Stimulated activated CD4-positive, alpha-beta T cell treated with anti-CD3 and anti-CD28 coated beads, Interleukin-12 subunit alpha, Interleukin-12 subunit beta, amount 100 ng/mL, for 4 hours (primary cell): ENCODE data around the gene PIKFYVE.
"Not testable (repeated sequence)": the region's sequence is repeated elsewhere in the genome, so short reads cannot be mapped to it uniquely, and the experiment has no call there.

Experiments used
- DNase-seq: peaks from one replicate; pipeline ENCODE4 v3.0.0-alpha.2; 2020

PIKFYVE gene

GRCh38 chr2:208311321-208311720 lies 45.3 kb downstream of the PIKFYVE start:
- no peak for DNase-seq

- no peak for DNase-seq
Measured at GRCh38 chr2:208311954-208312353, 45.9 kb downstream of the PIKFYVE start.

GRCh38 chr2:208315081-208315788 lies 49.2 kb downstream of the PIKFYVE start:
- no peak for DNase-seq

- DNase-seq: no peak
Measured at GRCh38 chr2:208318127-208318526, 52.1 kb downstream of the PIKFYVE start.

- DNase-seq: no peak
Measured at GRCh38 chr2:208319391-208319790, 53.3 kb downstream of the PIKFYVE start.

- no peak for DNase-seq
Measured at GRCh38 chr2:208320686-208321085, 54.6 kb downstream of the PIKFYVE start.

- no peak for DNase-seq
Measured at GRCh38 chr2:208326016-208326415, 60.0 kb downstream of the PIKFYVE start.

- no peak for DNase-seq
Measured at GRCh38 chr2:208329485-208329884, 63.4 kb downstream of the PIKFYVE start.

GRCh38 chr2:208334230-208334629 lies 68.2 kb downstream of the PIKFYVE start:
- no peak for DNase-seq

- DNase-seq: no peak
Measured at GRCh38 chr2:208346756-208347155, 80.7 kb downstream of the PIKFYVE start.

- DNase-seq: no peak
Measured at GRCh38 chr2:208350610-208351009, 84.6 kb downstream of the PIKFYVE start.

- no peak for DNase-seq
Measured at GRCh38 chr2:208352644-208353567, 86.9 kb downstream of the PIKFYVE start.

- DNase-seq: no peak
Measured at GRCh38 chr2:208354964-208355381, 88.9 kb downstream of the PIKFYVE start.

GRCh38 chr2:208356420-208356819 lies 90.4 kb downstream of the PIKFYVE start:
- not testable (repeated sequence) for DNase-seq

- DNase-seq: no peak
Measured at GRCh38 chr2:208356846-208357574, 91.0 kb downstream of the PIKFYVE start.

- DNase-seq: no peak
Measured at GRCh38 chr2:208358758-208359631, 92.9 kb downstream of the PIKFYVE start.

GRCh38 chr2:208359632-208359986 lies 93.6 kb downstream of the PIKFYVE start:
- DNase-seq: no peak

- DNase-seq: no peak
Measured at GRCh38 chr2:208360259-208361076, 94.4 kb downstream of the PIKFYVE start.

GRCh38 chr2:208361077-208361441 lies 95.0 kb downstream of the PIKFYVE start:
- no peak for DNase-seq

GRCh38 chr2:208363485-208363884 lies 97.4 kb downstream of the PIKFYVE start:
- no peak for DNase-seq
